Liver (tissue), 9 donors: ENCODE measurements around the gene ARAP1. TPM values are rescaled to one million over a fixed set of nuclear protein-coding genes. Genes with fewer than 3 reads are reported as not detected.

ENCODE experiments used
- DNase-seq: peaks from one replicate; pipeline ENCODE4 v3.0.0-alpha.2; 2017; ENCODE audit warnings: low spot score
- H3K27ac ChIP-seq, 2 donors: one replicate each; pipeline ENCODE4 v1.7.0; 2013; ENCODE audit warnings: inconsistent platforms in 2 of 2, low read length in 2 of 2, control low read depth in 1 of 2, low read depth in 1 of 2, mild to moderate bottlenecking in 1 of 2
- H3K27me3 ChIP-seq, 4 donors: one replicate each; pipeline versions ENCODE4 v1.6.1 to v1.7.0; 2013; ENCODE audit warnings: low read length in 3 of 4, inconsistent platforms in 1 of 4, mild to moderate bottlenecking in 1 of 4, moderate library complexity in 1 of 4; ENCODE audit not compliant: control insufficient read depth in 4 of 4, insufficient read depth in 4 of 4
- H3K36me3 ChIP-seq, 4 donors: one replicate each; pipeline versions ENCODE4 v1.6.1 to v1.7.0; 2013; ENCODE audit warnings: low read length in 3 of 4, mild to moderate bottlenecking in 3 of 4, low read depth in 1 of 4, moderate library complexity in 1 of 4; ENCODE audit not compliant: control insufficient read depth in 4 of 4, insufficient read depth in 3 of 4
- H3K4me1 ChIP-seq, 4 donors: one replicate each; pipeline versions ENCODE4 v1.6.1 to v1.7.0; 2013; ENCODE audit warnings: low read length in 3 of 4, mild to moderate bottlenecking in 3 of 4, moderate library complexity in 1 of 4; ENCODE audit not compliant: control insufficient read depth in 4 of 4, insufficient read depth in 4 of 4
- H3K4me3 ChIP-seq, 3 donors: one replicate each; pipeline versions ENCODE4 v1.6.1 to v1.7.0; 2013; ENCODE audit warnings: low read length in 3 of 3, control low read depth in 1 of 3, low read depth in 1 of 3, mild to moderate bottlenecking in 1 of 3
- H3K9ac ChIP-seq, 2 donors: one replicate each; pipeline ENCODE4 v1.7.0; 2013; ENCODE audit warnings: low read length in 2 of 2, mild to moderate bottlenecking in 2 of 2, moderate library complexity in 2 of 2, control low read depth in 1 of 2, low read depth in 1 of 2
- H3K9me3 ChIP-seq, 4 donors: one replicate each; pipeline versions ENCODE4 v1.6.1 to v1.7.0; 2013; ENCODE audit warnings: low read length in 3 of 4; ENCODE audit not compliant: control insufficient read depth in 4 of 4
- CTCF ChIP-seq: fragments of 150-350 bp; IDR thresholded peaks from 2 replicates; pipeline ENCODE4 v1.5.1; 2017; ENCODE audit warnings: improper control_type of control experiment, low read depth, low read length; ENCODE audit not compliant: missing input control
- EGR1 ChIP-seq, 2 donors: IDR thresholded peaks; 2 replicates each; pipeline ENCODE4 v1.6.1; 2016 to 2018; ENCODE audit warnings: antibody characterized with exemption in 2 of 2, low read depth in 2 of 2
- FOXA1 ChIP-seq: IDR thresholded peaks from 2 replicates; pipeline ENCODE4 v1.6.1; 2016; ENCODE audit warnings: antibody characterized with exemption
- FOXA2 ChIP-seq: IDR thresholded peaks from 2 replicates; pipeline ENCODE4 v1.6.1; 2016; ENCODE audit warnings: antibody characterized with exemption
- GABPA ChIP-seq, 2 donors: IDR thresholded peaks in 1 of 2; conservative IDR thresholded peaks in 1 of 2; 2 replicates each; pipeline ENCODE4 v1.6.1; 2016; ENCODE audit warnings: antibody characterized with exemption in 2 of 2, mild to moderate bottlenecking in 1 of 2, moderate library complexity in 1 of 2
- HNF4A ChIP-seq, 2 donors: conservative IDR thresholded peaks; 2 replicates each; pipeline ENCODE4 v1.6.1; 2016; ENCODE audit warnings: antibody characterized with exemption in 2 of 2, mild to moderate bottlenecking in 2 of 2
- HNF4G ChIP-seq: IDR thresholded peaks from 2 replicates; pipeline ENCODE4 v1.6.1; 2016; ENCODE audit warnings: antibody characterized with exemption
- JUND ChIP-seq, 2 donors: IDR thresholded peaks; 2 replicates each; pipeline ENCODE4 v1.6.1; 2016; ENCODE audit warnings: antibody characterized with exemption in 2 of 2
- MAX ChIP-seq: IDR thresholded peaks from 2 replicates; pipeline ENCODE4 v1.6.1; 2016; ENCODE audit warnings: antibody characterized with exemption
- NR2F2 ChIP-seq: IDR thresholded peaks from 2 replicates; pipeline ENCODE4 v1.6.1; 2016; ENCODE audit warnings: antibody characterized with exemption
- RAD21 ChIP-seq, 2 donors: IDR thresholded peaks; 2 replicates each; pipeline ENCODE4 v1.6.1; 2016; ENCODE audit warnings: antibody characterized with exemption in 2 of 2, mild to moderate bottlenecking in 2 of 2
- RXRA ChIP-seq, 2 donors: IDR thresholded peaks; 2 replicates each; pipeline ENCODE4 v1.6.1; 2017 to 2018; ENCODE audit warnings: antibody characterized with exemption in 2 of 2, mild to moderate bottlenecking in 1 of 2
- SP1 ChIP-seq: IDR thresholded peaks from 2 replicates; pipeline ENCODE4 v1.6.1; 2018; ENCODE audit warnings: antibody characterized with exemption, mild to moderate bottlenecking
- TAF1 ChIP-seq: conservative IDR thresholded peaks from 2 replicates; pipeline ENCODE4 v1.6.1; 2016; ENCODE audit warnings: antibody characterized with exemption, mild to moderate bottlenecking
- YY1 ChIP-seq: IDR thresholded peaks from 2 replicates; pipeline ENCODE4 v1.6.1; 2016; ENCODE audit warnings: antibody characterized with exemption, mild to moderate bottlenecking
- ZBTB33 ChIP-seq: IDR thresholded peaks from 2 replicates; pipeline ENCODE4 v1.6.1; 2016; ENCODE audit warnings: antibody characterized with exemption
- WGBS: extraction: QIAGEN DNeasy Blood & Tissue Kit; methylation state at CpG from one replicate; pipeline ENCODE4 v1.1.7; 2013; 5-methylcytosine and 5-hydroxymethylcytosine counted together
- polyA plus RNA-seq, 2 donors: library from polyadenylated mRNA; stranded (reverse) in 1 of 2; unstranded in 1 of 2; fragments of 200-250 nt in 1 of 2; fragments of >200 nt in 1 of 2; fragmentation: Nextera tagmentation in 1 of 2; extraction: Ambion mirVana in 1 of 2; gene quantifications; one replicate each; pipeline versions ENCODE4 v1.2.1 to v1.2.3, GENCODE V29; 2013 to 2015
- total RNA-seq, 2 donors: library from RNA; depleted of rRNA; stranded (reverse); fragments of >200 nt; gene quantifications; one replicate each; pipeline ENCODE4 v1.2.3, GENCODE V29; 2014
- TF ChIP-seq, protein P1 (sequence below): IDR thresholded peaks from 2 replicates; pipeline ENCODE4 v1.6.1; 2016; ENCODE audit warnings: antibody characterized with exemption, mild to moderate bottlenecking
- TF ChIP-seq, protein P2 (sequence below): IDR thresholded peaks from 2 replicates; pipeline ENCODE4 v1.6.1; 2016; ENCODE audit warnings: antibody characterized with exemption
- donor health status: healthy.
- donor health status: healthy.
- donor health status: healthy.
- donor health status: healthy.
- donor health status: healthy.

The ARAP1 gene
- total and polyA plus RNA-seq, 4 donors = 14.4 to 77.8 (median 43.5) TPM

DNA sequence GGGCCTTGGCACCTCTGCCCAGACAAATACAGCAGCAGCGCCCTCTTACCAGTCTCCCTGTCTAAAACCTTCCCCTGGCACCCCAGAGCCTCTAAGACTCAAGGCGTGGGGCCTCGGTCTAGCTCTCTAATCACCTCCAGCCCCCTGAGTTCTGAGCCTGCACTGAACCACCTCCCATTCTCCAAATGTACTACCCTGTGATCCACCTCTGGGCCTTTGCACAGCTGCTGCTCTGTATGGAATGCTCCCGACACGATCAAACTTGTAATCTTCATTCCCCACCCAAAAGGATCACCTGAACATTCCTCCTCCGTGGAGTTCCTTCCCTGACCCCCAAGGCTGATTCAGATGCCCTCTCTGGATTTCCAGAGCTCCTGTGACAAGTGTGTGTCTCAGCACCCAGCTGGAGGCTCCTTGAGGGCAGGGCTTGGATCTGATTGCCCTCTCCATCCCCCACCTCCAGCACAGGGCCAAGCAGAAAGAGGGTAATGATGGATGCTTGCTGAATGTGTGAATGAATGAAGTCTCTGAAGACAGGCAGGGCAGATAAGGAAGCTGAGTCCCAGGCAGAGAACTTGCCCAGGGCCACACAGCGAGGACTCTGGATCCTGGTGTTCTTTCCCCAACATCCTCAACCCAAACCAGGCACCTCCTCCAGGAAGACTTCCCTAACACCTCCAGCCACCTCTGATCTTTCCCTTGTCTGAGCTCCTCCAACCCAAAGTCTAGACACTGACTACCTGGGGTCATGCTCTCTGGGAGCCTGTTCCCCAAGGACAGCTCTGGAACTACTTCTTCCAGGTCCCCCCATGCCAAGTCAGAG, 23.3 kb upstream of the ARAP1 start:
- Histone ChIP-seq H3K4me1 (peaks cover 12 to 100% (median 83%) of the 10 kb centered on the region in 4 donors), H3K27ac (peak overlapping the region; percentile 57 to 84), H3K36me3 (peaks cover 0 to 3% (median 0%) of the 10 kb centered on the region in 4 donors), H3K4me3 (no peak overlapping the region), H3K9me3 (no peaks in the 10 kb centered on the region), H3K27me3 (no peaks in the 10 kb centered on the region), H3K9ac (no peak overlapping the region)
- no peak for DNase-seq
- 85% methylated on average over 7 of the region's 7 CpGs for WGBS
- TF ChIP-seq EGR1 (IDR thresholded peaks at IDR 0.05; ENCODE audit: low read depth in 2 of 2) (no peak), FOXA1 (no peak), GABPA (IDR thresholded peaks at IDR 0.05 in 1 of 2, conservative IDR thresholded peaks at IDR 0.05 in 1 of 2) (no peak), HNF4G (no peak), NR2F2 (no peak), MAX (no peak), ZBTB33 (no peak), YY1 (no peak), RXRA (IDR thresholded peaks at IDR 0.05) (no peak), TAF1 (no peak), CTCF (no peak), JUND (IDR thresholded peaks at IDR 0.05) (no peak), SP1 (no peak), HNF4A (conservative IDR thresholded peaks at IDR 0.05) (no peak), FOXA2 (no peak), RAD21 (IDR thresholded peaks at IDR 0.05) (no peak)
- TF ChIP-seq, protein P1, sequence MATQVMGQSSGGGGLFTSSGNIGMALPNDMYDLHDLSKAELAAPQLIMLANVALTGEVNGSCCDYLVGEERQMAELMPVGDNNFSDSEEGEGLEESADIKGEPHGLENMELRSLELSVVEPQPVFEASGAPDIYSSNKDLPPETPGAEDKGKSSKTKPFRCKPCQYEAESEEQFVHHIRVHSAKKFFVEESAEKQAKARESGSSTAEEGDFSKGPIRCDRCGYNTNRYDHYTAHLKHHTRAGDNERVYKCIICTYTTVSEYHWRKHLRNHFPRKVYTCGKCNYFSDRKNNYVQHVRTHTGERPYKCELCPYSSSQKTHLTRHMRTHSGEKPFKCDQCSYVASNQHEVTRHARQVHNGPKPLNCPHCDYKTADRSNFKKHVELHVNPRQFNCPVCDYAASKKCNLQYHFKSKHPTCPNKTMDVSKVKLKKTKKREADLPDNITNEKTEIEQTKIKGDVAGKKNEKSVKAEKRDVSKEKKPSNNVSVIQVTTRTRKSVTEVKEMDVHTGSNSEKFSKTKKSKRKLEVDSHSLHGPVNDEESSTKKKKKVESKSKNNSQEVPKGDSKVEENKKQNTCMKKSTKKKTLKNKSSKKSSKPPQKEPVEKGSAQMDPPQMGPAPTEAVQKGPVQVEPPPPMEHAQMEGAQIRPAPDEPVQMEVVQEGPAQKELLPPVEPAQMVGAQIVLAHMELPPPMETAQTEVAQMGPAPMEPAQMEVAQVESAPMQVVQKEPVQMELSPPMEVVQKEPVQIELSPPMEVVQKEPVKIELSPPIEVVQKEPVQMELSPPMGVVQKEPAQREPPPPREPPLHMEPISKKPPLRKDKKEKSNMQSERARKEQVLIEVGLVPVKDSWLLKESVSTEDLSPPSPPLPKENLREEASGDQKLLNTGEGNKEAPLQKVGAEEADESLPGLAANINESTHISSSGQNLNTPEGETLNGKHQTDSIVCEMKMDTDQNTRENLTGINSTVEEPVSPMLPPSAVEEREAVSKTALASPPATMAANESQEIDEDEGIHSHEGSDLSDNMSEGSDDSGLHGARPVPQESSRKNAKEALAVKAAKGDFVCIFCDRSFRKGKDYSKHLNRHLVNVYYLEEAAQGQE = no peak
- TF ChIP-seq, protein P2, sequence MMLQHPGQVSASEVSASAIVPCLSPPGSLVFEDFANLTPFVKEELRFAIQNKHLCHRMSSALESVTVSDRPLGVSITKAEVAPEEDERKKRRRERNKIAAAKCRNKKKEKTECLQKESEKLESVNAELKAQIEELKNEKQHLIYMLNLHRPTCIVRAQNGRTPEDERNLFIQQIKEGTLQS = no peak
